Stimulated activated CD4-positive, alpha-beta T cell treated with anti-CD3 and anti-CD28 coated beads, Interleukin-12 subunit alpha, Interleukin-12 subunit beta, amount 100 ng/mL, for 24 hours (primary cell): ENCODE data around the gene TRIM39.

Experiments used
- DNase-seq, 2 experiments: peaks; one replicate each; pipeline ENCODE4 v3.0.0-alpha.2; 2020; ENCODE audit warnings: low read depth in 2 of 2

Gene TRIM39

DNA sequence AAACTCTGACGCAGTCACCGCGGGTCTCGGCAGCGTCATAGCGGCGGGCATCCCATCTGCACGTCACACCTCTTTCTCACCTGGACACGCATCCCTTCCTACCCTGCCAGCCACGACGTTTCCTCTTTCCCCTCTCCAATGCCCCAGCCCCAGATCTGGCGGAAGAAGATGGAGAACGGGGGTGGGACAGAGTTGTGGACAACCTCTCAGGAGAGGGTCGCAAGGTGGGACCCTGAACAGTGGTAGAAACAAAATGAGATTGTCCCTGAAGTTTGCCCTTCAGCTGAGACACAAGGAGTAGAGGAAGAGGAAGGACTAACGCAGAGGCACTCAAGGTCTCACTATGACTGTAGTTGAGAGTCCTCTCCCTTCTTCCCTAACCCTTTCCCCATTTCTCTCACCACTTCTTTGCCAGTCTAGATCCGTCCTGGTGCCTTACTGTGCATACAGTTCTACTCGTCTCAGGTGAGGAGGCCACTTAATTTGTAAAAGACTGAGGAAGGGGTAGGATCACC lies 562 bp downstream of the TRIM39 start:
- no peak for DNase-seq

DNA sequence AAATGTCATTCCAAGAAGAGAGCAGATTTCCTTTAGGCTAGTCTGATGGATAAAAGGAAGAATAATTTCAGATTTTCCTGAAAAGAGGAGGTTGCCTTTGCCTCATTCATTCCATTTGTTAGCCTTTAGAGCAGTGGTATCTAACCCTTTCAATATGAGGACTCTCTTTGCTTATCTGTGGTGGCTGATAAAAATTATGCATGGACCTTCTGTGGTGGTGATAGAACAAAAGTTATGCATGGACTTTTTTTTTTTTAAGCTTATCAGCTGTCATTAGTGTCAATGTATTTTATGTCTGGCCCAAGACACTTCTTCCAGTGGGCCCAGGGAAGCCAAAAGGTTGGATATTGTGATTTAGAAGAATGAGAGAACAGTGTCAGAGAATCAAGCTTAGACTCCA lies 1.7 kb downstream of the TRIM39 start:
- DNase-seq: no peak

DNA sequence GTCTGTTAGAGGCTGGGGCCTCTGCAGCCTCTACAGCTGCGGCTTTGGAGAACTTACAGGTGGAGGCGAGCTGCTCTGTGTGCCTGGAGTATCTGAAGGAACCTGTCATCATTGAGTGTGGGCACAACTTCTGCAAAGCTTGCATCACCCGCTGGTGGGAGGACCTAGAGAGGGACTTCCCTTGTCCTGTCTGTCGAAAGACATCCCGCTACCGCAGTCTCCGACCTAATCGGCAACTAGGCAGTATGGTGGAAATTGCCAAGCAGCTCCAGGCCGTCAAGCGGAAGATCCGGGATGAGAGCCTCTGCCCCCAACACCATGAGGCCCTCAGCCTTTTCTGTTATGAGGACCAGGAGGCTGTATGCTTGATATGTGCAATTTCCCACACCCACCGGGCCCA lies 2.6 kb downstream of the TRIM39 start:
- no peak for DNase-seq

DNA sequence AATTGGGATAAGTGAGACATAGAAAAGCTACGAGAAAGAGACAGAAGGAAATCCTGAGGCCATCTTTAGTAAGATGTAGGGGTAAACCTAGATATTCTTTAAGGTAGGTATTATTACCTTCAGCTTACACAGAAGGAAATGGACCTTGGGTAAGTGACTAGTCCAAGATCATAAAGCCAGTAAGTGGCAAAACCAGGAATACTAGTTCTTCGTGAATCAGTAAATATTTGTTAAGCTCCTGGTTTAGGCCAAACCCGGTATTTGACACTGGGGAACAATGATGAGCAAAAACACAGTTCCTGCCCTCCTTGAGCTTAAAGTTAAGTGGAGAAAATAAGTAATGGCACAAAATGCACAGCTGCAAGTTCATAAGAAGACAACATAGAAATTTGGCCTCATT lies 5.3 kb downstream of the TRIM39 start:
- DNase-seq: no peak

DNA sequence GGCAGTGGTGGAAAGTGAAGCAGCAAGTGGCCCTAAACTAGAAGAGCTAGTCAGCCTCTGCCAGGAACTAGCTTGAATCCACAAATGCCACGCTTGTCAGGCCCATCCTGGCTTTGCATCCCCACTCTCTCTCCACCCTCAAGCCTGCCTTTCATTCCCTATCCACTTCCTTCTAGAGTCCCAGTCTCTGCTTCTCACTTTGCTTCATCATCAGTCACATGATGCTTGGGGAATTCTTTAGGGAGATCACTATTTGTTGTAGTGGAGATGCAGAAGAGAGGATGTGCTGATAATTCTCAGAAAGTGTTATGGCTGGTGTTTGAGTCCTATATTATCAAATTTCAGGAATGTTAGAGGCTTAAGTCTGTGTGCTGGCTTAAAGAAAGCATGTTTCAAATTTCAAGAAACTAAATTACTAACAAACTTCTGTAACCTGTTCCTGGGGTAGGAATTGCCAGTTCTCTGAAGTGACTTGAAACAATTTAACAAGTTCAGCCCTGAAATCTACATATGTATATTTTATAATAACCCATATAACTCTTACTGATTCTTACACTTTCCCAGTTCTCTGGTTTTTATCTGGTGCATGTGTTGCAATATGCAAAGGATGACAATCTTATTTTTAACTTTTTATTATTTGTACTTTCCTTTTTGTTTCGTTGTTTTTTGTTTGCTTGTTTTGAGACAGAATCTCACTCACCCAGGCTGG lies 7.5 kb downstream of the TRIM39 start:
- DNase-seq: no peak

DNA sequence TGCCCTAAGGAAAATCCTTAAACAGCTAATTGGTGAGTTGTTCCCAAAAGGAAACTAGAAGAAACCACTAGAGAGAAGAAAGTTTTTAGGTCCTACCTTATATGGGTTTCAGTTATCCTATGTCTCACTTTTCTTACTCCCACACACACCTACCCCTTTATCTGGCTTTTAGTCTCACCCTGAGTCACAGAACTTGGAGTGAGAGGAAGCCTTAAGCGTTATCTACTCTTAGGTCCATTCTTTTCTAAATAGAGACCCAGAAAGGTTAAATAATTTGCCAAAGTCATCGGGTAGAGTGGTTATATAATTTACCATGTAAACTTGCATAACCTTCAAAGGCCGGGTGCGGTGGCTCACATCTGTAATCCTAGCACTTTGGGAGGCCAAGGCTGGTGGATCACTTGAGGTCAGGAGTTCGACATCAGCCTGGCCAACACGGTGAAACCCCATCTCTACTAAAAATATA lies 13.9 kb downstream of the TRIM39 start:
- DNase-seq: no peak

DNA sequence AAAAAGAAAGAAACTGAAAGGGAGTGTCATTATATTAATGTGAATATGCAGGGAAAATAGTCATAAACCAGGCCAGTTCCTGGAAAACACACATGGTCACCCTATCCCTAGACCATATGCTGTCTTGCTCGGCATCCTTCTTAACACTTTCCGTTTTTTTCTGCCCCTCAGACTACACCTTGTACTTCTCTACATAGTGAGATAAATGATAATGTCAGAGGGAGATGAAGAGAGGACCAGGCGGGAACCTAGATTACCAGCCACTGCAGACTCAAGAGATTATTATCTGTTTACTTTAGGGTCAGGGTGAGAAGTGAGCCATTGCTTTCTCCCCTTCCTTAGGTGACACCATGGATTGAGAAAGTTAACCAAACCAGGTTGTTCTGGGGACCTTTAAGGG lies 14.5 kb downstream of the TRIM39 start:
- no peak for DNase-seq

DNA sequence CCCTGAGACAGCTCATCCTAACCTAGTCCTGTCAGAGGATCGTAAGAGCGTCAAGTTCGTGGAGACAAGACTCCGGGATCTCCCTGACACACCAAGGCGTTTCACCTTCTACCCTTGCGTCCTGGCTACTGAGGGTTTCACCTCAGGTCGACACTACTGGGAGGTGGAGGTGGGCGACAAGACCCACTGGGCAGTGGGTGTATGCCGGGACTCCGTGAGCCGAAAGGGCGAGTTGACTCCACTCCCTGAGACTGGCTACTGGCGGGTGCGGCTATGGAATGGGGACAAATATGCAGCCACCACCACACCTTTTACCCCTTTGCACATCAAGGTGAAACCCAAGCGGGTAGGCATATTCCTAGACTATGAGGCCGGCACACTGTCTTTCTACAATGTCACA lies 15.0 kb downstream of the TRIM39 start:
- DNase-seq: no peak

DNA sequence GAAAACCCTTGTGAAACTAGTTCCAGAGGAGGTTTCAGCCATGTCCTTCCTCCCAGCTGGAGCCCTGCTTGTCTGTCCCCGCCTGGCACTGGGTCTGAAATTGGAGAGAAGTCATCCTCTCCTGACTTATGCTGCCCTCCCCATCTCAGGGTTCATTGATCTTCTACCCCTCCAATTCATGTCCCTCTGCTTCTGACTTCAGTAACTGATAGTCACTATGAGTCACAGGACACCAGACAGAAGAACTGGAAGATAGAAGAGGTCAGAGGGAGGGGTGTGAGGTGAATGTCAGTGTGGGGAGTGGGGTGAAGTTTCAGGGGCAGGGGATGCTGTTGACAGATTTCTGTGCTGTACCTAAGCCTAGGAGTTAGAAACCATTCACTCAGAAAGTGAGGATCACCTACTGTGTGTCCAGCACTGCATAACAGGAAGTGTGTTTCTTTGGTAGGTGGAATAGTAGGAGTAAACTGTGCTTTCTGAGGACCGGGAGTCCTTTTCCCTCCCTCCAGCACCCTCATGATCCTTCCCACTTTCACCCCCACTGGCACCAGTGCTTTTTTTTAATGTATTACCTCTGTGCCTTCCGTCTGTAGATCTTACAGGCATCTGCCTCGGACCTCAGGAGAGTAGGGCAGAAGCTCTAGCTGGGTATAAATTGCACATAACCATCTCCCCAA lies 17.6 kb downstream of the TRIM39 start:
- DNase-seq: no peak

DNA sequence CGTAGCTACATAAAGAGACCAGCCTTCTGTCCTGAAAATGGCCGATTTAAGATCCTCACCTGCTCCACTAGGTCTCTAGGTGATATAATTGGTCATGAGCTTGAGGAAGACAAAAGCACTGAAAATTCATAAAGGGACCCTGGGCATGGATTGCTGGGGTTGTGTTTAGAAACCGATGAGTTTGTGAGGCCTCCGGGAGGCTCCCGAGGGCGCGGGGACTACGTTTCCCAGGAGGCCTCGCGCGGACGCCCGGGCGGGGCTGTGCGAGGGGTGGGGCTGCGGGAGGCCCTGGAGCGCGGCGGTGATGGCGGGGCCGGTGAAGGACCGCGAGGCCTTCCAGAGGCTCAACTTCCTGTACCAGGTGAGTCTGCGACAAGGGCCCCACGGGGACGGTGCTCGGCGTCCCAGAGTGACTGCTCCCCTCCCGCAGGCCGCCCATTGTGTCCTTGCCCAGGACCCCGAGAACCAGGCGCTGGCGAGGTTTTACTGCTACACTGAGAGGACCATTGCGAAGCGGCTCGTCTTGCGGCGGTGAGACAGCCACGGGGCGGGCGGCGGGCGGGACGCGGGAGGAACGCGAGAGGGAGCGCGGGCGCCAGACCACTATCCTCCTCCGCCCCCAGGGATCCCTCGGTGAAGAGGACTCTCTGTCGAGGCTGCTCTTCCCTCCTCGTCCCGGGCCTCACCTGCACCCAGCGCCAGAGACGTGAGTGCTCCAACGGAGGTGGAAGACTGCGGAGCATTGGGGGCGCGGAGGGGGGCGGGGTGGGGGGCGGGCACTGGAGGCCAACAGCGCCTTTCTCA lies 18.3 kb downstream of the TRIM39 start, which contains the start of gene RPP21:
TSS of gene RPP21 (plus strand) at position 289 of the 804 bp plus-strand sequence. CDS start at position 305, 16 bp downstream.
- peak; percentile 76 to 83 for DNase-seq

DNA sequence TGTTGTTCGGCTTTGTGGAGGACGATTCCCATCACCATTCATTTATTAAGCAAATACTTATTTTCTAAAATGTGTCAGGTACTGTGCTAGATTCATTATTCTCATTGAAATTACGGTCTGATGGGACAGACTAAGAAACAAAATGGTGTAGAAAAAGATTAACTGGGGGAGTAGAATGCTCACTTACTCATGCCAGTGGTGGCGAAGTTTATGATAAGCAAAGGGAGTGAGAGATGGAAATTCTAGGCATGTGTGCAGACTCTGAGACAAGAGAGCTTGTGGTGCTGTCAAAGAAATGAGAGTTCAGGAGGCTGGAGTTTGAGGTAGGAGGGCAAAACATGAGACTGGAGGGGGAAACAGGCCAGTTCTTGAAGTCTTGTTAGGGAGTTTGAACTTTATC lies 19.1 kb downstream of the TRIM39 start:
- DNase-seq: no peak

DNA sequence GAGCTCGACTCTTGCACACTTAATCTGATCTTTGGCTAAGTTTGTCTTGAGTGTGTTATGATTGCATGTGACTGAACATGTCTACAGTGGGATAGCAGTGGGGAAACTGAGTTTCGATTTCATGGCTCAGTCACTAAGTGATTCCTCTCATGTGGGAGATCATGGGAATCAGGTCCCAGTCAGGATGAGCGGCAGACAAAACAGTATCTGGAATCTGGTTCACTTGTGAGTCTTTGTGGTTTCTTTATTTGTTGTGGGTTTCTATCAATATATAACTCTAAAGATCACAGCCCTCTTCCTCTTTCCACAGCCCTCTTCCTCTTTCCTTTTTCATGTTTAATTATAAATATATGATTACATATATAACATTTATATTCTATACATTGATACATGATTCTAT lies 22.2 kb downstream of the TRIM39 start:
- DNase-seq: no peak

DNA sequence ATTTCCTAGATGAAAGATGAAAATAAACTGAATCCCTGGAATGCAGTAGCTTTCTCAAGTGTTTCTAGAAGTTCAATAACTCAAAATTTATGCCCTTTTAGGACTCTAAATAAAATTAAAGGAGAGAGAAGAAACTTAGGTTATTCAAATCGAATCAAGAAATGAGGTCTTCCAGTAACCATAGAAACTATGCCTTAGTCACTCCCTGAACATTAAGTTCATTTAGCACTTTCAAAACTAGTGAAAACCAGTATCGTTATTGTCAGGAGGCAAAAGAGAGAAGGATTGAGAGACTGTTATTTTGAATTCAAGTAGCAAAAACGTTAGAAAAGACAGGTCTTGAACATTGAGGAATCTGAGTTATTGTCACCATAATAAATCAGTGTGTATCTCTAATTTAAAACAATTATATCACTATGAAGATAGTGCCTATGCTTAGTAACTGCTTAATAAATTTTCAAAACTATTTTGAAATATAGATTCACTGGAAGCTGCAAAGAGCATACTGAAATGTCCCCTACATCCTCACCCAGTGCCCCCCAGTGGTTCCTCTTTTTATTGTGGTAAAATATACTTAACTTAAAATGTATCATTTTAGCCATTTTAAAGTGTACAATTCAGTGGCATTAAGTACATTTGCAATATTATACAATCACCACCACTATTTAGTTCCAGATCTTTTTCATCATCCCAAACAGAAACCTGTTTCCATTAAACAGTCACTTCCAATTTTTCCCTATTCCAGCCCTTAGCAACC lies 22.9 kb downstream of the TRIM39 start:
- no peak for DNase-seq

DNA sequence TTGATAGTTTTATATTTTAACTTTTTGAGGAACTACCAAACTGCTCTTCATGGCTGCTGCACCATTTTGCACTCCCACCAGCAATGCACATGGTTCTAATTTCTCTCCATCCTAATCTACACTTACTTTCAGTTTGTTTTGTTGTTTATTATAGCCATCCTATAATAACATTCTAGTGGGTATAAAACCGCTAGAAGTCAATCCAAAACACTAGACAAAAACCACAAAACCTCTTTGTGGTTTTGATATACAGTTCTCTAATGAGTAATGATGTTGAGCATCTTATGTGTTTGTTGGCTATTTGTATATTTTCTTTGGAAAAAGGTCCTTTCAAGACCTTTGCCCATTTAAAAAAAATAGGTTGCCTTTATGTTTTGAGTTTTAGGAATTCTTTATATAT lies 23.8 kb downstream of the TRIM39 start:
- no peak for DNase-seq

DNA sequence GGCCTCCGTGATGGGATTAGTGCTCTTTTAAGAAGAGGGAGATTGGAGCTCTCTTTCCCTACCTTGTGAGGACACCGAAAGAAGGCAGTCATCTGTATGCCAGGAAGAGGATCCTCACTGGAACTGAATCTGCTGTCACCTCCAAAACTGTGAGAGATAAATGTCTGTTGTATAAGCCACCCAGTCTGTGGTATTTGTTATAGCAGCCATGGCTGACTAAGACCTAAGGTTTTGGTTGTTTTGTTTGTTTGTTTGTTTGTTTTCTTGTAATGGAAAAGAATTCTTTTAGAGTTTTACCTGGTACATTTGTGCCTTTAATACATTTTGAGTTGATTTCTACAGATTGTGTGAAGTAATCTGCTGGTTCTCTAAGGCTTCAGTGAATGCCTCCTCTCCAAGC lies 25.8 kb downstream of the TRIM39 start:
- DNase-seq: no peak

DNA sequence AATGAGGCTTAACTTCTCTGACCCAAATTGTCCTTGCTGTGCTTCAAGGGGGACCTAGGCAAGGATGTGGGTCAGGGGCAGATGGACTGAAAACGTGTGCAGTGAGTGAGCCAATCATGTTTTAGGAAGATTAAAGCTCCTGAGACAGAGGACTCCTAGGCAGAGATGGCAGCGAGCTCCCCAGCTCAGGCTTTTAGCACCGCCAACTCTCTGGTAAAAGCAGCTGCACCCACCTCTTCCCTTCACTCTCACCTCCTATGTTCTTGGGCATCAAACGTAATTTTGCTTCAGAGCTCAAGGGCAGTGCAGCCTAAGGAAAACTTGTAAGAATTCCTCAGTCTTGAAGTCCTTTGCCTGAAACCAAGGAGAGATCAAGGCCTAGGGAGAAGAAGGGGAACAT lies 28.6 kb downstream of the TRIM39 start:
- no peak for DNase-seq

DNA sequence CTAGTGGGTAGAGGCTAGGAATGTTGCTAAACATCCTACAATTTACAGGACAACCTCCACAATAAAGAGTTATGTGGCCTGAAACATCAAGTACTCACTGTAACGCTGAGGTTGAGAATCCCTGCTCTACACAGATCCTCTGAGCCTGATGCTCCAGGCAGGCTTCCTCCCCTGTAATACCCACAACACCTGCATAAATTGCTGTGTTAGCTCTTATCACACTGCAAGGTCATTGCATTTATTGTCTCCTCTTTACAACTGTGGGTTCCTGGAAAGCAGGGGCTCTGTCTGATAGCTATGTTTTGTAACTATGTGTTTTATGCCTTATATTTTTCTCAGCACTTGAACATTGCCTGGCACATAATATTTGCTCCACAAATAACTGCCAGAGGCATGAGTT lies 29.8 kb downstream of the TRIM39 start:
- no peak for DNase-seq

DNA sequence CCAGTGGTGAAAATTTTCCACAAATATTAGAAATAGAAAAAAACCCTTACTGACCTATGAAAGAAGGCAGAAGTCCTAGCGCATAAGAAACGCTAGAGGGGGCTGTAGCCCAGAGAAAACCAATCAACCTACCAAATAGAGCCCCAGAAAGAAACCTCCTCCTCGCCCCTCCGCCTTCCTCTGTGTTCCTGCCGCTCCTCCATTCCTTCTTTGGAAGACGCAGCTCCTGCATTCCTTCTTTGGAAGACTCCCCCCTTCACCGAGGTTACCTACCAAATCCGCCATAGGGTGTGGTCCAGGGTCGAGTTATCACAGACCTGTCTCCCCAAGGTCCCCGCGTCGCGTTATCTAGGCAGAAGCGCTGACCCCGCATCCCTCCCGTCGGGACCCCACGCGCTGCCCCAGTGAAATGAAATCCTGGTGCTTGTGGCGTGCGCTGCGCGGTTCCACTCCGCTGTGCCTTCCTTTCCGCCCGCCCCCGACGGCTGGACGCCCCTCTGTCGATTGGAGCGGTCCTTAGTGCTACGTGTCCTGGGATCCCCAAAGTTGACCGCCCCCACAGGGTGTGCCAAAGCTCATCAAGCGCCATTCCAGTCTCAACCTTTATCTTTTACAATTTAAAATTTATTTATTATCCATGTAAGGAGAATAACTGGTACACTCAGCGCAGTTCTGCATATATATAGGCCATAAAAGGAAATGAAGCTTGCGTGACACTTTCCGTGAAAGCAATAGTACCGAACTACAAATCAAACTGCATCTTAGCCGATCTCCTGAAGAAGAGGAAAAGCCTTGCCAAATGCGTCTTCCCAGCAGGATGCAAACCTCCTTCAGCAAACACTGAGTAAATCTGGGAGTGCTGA lies 31.2 kb downstream of the TRIM39 start:
- DNase-seq: peak; percentile 7 to 33

DNA sequence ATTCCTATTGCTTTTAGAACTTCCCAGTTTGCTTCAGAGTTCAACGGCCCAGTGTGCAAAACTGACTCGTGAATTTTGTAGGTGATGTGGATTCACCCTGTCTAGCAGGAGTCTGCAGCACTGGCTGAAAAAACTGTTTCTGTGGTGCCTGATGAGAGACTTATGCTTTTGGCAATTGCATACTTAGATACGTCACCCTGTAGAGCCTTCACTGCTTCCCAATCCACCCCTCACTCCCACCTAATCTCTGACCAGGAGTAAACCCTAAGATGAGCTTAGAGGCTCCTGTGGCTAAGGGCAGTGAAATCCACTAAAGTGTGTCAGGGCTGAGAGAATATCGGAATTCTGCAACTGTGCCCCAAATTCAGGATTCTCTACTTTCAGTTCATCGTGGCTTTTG lies 32.5 kb downstream of the TRIM39 start:
- no peak for DNase-seq

DNA sequence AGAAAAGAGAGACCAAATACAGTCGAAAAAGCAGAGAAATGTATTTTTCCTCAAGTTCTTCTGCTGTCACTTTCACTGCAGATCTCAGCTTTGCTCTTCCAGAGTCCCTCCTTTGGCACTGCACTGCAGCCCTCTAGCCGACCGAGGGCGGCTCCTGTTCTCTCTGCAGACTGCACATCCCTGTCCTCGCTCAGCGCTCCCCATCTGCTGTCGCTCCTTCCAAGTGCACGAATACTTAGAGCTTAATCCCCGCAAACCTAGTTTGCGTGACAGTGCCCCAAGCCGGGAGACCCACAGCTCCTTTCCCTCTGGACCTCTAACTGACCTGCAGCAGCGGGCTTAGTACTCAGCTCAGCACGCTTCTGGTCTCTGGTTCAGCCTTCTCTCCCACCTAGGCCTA lies 33.4 kb downstream of the TRIM39 start:
- DNase-seq: no peak

DNA sequence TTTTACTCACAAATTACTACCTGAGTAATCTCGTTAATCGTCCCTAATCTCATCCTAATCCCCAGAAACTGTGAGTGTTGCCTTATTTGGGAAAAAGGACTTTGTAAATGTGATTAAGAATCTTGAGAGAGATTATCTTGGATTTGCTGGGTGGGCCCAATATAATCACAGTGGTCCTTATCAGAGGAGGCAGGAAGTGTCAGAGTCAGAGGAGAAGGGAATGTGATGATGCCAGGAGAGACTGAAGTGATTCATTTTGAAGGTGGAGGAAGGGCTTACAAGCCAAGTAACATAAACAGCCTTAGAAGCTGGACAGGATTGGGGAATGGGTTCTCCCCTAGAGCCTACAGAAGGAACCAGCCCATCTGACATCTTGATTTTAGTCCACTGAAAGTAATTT lies 34.9 kb downstream of the TRIM39 start:
- no peak for DNase-seq
